Vagina (tissue), 2 donors: ENCODE measurements around the gene SURF2. TPM values are rescaled to one million over a fixed set of nuclear protein-coding genes. Genes with fewer than 3 reads are reported as not detected.

ENCODE experiments used
- DNase-seq, 2 donors: peaks; one replicate each; pipeline ENCODE4 v3.0.0-alpha.2; 2017; ENCODE audit errors: extremely low spot score in 2 of 2
- H3K27ac ChIP-seq: fragments of 200-600 bp; sonication (generic); one replicate; pipeline ENCODE4 v1.5.1; 2019
- H3K27me3 ChIP-seq: fragments of 200-600 bp; sonication (generic); one replicate; pipeline ENCODE4 v1.5.1; 2019
- H3K36me3 ChIP-seq, 2 donors: fragments of 200-600 bp; sonication (generic); one replicate each; pipeline ENCODE4 v1.5.1; 2017 to 2019
- H3K4me1 ChIP-seq: fragments of 200-600 bp; sonication (generic); one replicate; pipeline ENCODE4 v1.5.1; 2019
- H3K4me3 ChIP-seq, 2 donors: fragments of 200-600 bp; sonication (generic); 1 replicate in 1 of 2; 2 replicates in 1 of 2; pipeline ENCODE4 v1.5.1; 2016 to 2019
- H3K9me3 ChIP-seq: fragments of 200-600 bp; sonication (generic); one replicate; pipeline ENCODE4 v1.5.1; 2019
- POLR2A ChIP-seq, 2 donors: fragments of 450-650 bp; IDR thresholded peaks; one replicate each; pipeline ENCODE4 v1.6.1; 2017; ENCODE audit warnings: antibody characterized with exemption in 2 of 2, mild to moderate bottlenecking in 2 of 2, moderate library complexity in 2 of 2
- POLR2AphosphoS5 ChIP-seq, 2 donors: sonication (generic); formaldehyde crosslinking; IDR thresholded peaks; one replicate each; pipeline ENCODE4 v1.9.0; 2017; ENCODE audit warnings: antibody characterized with exemption in 2 of 2, mild to moderate bottlenecking in 2 of 2, low read depth in 1 of 2; ENCODE audit not compliant: insufficient read depth in 1 of 2
- intact Hi-C: fragments of 100-400 bp; cut with DNase I; formaldehyde crosslinking; loops from one replicate; pipeline ENCODE4 v1.15.1; 2023
- total RNA-seq: library from RNA; depleted of rRNA; stranded (reverse); fragments of >200 nt; gene quantifications from one replicate; pipeline ENCODE4 v1.2.3, GENCODE V29; 2016
- TF ChIP-seq, protein P1 (sequence below), 3 experiments: fragments of 450-650 bp in 2 of 3; fragments of 200-600 bp in 1 of 3; sonication (generic) in 1 of 3; IDR thresholded peaks; one replicate each; pipeline ENCODE4 v1.5.1; 2017 to 2019; ENCODE audit warnings: antibody characterized with exemption in 3 of 3, mild to moderate bottlenecking in 2 of 3, moderate library complexity in 2 of 3

SURF2 gene
- total RNA-seq, 1 donor from 2014 or later: 19.9 TPM

DNA sequence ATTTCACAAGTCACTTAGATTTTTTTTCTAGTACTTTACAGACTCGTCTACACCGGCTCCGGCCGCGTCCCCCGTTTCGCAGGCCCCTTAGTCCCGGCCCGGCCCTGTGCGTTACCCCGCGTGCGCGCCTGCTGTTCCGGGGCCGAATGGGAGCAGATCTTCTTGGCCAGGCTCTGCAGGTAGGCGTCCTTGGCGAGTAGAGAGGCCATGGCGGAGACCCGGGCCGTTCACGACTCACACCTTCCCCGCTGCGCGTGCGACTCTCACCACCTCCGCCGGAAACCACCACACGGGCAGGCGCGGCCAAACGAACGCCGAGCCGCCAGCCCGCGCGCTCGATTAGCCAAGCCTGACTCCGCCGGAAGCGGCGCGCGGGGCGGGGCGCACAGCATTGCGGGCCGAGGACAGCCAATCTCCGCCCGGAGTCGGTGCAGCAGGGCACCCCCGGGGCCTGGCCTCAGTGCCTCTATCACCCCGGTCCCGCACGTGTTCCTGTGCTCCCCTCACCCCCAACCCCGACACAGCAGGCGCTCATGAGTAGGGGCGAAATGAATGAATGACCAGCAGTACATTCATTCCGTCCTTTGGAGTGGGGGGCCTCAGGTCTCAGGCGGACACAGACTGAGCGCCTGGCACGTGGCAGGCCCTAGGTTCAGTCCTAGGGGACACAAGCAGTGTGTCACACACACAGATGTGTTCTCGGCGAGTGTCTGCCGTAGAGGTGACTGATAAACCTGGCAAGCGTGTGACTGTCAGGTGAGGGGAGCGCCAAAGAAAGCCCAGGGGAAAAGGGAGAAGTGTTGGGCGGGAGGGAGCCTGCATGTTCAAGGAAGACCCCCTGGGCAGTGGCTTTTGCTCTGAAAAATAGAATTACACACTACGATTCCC, 20.2 kb upstream of the SURF2 start, which contains the start of gene SURF6:
Gene SURF6, minus strand, starts transcription at position 265 of the 888 bp plus-strand sequence. Its CDS starts 56 bp downstream, at position 209.
- Histone ChIP-seq H3K27me3 (no peaks in the 10 kb centered on the region), H3K36me3 (peaks cover 0 to 47% of the 10 kb centered on the region in 2 donors), H3K4me1 (peaks cover 31% of the 10 kb centered on the region), H3K9me3 (no peaks in the 10 kb centered on the region), H3K4me3 (peak within 1 kb of the TSS; percentile 84 to 91), H3K27ac (peak within 1 kb of the TSS; percentile 49)
- peak in 1 of 2 donors; percentile 20 for TF ChIP-seq POLR2A (IDR thresholded peaks at IDR 0.05)
- TF ChIP-seq, protein P1, sequence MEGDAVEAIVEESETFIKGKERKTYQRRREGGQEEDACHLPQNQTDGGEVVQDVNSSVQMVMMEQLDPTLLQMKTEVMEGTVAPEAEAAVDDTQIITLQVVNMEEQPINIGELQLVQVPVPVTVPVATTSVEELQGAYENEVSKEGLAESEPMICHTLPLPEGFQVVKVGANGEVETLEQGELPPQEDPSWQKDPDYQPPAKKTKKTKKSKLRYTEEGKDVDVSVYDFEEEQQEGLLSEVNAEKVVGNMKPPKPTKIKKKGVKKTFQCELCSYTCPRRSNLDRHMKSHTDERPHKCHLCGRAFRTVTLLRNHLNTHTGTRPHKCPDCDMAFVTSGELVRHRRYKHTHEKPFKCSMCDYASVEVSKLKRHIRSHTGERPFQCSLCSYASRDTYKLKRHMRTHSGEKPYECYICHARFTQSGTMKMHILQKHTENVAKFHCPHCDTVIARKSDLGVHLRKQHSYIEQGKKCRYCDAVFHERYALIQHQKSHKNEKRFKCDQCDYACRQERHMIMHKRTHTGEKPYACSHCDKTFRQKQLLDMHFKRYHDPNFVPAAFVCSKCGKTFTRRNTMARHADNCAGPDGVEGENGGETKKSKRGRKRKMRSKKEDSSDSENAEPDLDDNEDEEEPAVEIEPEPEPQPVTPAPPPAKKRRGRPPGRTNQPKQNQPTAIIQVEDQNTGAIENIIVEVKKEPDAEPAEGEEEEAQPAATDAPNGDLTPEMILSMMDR (IDR thresholded peaks at IDR 0.05): no peak
- TF ChIP-seq POLR2AphosphoS5 (IDR thresholded peaks at IDR 0.05; ENCODE audit: insufficient read depth in 1 of 2, low read depth in 1 of 2): peak; percentile 88 to 97
- DNase-seq: no peak
- intact Hi-C loops: no loop called here

DNA sequence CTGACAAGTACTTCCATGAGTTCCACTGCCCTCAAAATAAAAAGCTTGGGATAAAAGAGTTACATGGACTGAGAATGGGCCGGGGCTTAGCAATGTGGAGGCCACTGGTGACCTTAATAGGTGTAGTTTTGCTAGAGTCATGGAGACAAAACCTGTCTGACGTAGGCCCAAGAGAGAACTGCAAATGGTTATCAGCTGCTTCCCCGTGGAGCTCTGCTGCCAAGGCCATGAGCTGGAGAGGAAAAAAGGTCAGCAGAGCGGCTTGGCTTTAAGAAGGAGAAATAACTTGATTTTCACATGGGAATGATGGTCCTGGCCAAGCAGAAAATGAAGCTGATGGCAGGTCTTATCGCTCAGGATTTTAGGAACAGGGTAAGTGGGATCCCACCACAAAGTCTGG, 16.7 kb upstream of the SURF2 start:
- DNase-seq: no peak
- no peak overlapping the region for H3K4me3 ChIP-seq
- H3K9me3 ChIP-seq: no peaks in the 10 kb centered on the region
- H3K36me3 ChIP-seq: peaks cover 0 to 50% of the 10 kb centered on the region in 2 donors
- TF ChIP-seq POLR2A (IDR thresholded peaks at IDR 0.05) (no peak), POLR2AphosphoS5 (IDR thresholded peaks at IDR 0.05; ENCODE audit: insufficient read depth in 1 of 2, low read depth in 1 of 2) (no peak)
- TF ChIP-seq, protein P1 (IDR thresholded peaks at IDR 0.05): no peak
- no peaks in the 10 kb centered on the region for H3K27me3 ChIP-seq
- peaks cover 18% of the 10 kb centered on the region for H3K4me1 ChIP-seq
- no peak overlapping the region for H3K27ac ChIP-seq
- intact Hi-C loops: no loop called here

DNA sequence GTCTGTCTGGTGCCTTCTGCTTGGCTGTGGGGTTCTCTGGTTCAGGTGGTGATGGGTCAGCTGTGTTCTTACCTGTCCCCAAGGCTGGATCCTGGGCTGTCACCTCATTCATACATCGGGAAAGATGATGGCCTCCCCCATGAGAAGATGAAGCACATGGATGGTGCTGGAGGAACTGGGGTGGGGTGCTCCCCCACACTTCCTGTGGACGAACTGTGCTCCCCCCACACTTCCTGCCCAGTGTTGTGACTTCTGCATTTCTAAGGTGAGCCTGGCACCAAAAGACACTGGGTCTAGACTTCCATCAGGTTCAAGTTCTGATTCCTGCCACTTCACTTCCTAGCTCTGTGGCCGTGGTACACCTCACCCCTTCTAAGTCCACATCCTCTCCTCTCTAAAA, 16.1 kb upstream of the SURF2 start:
- Histone ChIP-seq H3K4me1 (peaks cover 11% of the 10 kb centered on the region), H3K27me3 (no peaks in the 10 kb centered on the region), H3K9me3 (no peaks in the 10 kb centered on the region), H3K36me3 (peaks cover 0 to 56% of the 10 kb centered on the region in 2 donors), H3K4me3 (no peak overlapping the region), H3K27ac (no peak overlapping the region)
- intact Hi-C loops: no loop called here
- no peak for TF ChIP-seq POLR2AphosphoS5 (IDR thresholded peaks at IDR 0.05; ENCODE audit: insufficient read depth in 1 of 2, low read depth in 1 of 2)
- TF ChIP-seq, protein P1 (IDR thresholded peaks at IDR 0.05): no peak
- no peak for TF ChIP-seq POLR2A (IDR thresholded peaks at IDR 0.05)
- no peak for DNase-seq

DNA sequence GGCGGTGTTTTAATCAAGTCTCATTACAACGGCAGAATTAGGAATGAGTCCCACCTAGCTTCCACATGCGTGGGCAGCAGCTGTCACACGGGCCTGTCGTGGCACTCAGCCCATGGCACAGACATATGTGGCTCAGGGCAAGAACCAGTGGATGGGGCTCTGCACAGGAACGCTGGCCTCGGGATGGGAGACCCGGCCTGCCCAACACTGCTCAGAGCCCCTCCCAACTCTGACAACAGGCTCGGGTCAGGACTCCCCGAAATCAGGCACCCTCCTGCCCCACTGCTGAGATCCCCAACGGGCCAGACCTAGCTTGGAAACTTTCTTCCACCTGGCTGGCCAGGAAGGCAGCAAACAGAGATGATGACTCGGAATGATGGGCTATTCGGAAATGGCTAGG, 15.4 kb upstream of the SURF2 start:
- intact Hi-C loops: no loop called here
- DNase-seq: no peak

More for the DNA sequence above, 15.4 kb upstream of the SURF2 start:
- Histone ChIP-seq H3K4me3 (no peak overlapping the region), H3K4me1 (peaks cover 11% of the 10 kb centered on the region), H3K9me3 (no peaks in the 10 kb centered on the region), H3K36me3 (peaks cover 0 to 59% of the 10 kb centered on the region in 2 donors), H3K27me3 (no peaks in the 10 kb centered on the region), H3K27ac (no peak overlapping the region)
- TF ChIP-seq, protein P1 (IDR thresholded peaks at IDR 0.05): no peak
- TF ChIP-seq POLR2AphosphoS5 (IDR thresholded peaks at IDR 0.05; ENCODE audit: insufficient read depth in 1 of 2, low read depth in 1 of 2) (no peak), POLR2A (IDR thresholded peaks at IDR 0.05) (no peak)
